ENCODE measurements around the gene TP63. TPM values are rescaled to one million over a fixed set of nuclear protein-coding genes. Genes with fewer than 3 reads are reported as not detected.
"Not testable (repeated sequence)": the region's sequence is repeated elsewhere in the genome, so short reads cannot be mapped to it uniquely, and the experiment has no call there.

TP63 gene
- total RNA-seq, 1 donor from 2014 or later: 0.83 TPM

DNA sequence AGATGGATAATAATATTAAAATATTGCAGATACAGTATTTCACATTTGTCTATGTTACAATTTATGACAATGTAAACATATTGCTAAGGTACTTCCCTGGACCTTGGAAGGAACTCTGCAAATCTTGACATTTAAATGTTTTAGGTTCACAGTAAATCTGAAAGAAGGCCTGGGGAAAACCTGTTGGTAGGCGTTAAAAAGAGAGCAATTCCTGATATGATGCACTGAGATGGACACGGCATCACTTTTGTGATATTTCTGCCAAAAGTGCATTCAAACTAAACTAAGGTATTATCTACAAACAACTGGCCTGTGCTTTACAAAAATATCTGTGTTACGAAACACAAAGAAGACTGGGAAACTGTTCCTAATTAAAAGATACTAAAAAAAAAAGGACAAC is 6.1 kb upstream of the TP63 start:
- intact Hi-C loops (cut with micrococcal nuclease): no loop called here

DNA sequence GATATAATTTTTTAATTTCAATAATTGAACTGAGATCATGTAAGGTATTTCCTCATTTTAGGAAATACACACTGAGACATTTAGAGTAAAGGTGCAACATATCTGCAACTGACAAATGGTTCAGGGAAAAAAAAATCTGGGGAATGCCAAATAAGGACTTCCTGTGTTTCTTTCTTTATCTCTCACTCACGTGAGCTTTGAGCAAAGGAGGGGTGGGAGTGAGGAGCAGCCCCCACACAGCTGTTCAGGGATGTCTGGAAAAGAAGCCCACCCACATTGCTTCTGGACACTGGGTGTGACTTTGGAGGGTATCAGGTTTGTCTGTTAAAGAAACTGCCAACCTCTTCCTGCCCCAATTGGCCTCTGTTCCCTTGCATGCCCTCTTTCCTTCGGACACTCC is 5.6 kb upstream of the TP63 start:
- intact Hi-C loops (cut with micrococcal nuclease): no loop called here

DNA sequence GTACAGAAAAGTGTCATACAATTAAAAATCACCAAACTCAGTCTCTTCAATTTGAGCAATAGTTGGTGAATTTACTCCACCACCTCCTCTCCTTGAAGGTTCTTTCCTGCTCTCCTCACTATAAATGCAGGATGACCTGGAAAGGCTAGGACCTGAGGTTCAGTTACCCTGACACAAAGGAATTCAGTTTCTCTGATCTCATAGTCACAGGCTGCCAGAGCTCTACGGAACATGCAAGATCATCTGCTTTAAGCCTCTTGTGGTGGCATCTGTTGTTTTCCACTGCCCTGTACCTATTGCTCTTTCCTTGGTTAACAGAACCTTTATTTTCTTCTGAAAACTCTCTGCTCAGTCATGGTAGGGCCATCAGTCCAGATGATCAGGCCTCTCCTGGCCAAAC is 4.9 kb upstream of the TP63 start:
- intact Hi-C loops (cut with micrococcal nuclease): no loop called here

DNA sequence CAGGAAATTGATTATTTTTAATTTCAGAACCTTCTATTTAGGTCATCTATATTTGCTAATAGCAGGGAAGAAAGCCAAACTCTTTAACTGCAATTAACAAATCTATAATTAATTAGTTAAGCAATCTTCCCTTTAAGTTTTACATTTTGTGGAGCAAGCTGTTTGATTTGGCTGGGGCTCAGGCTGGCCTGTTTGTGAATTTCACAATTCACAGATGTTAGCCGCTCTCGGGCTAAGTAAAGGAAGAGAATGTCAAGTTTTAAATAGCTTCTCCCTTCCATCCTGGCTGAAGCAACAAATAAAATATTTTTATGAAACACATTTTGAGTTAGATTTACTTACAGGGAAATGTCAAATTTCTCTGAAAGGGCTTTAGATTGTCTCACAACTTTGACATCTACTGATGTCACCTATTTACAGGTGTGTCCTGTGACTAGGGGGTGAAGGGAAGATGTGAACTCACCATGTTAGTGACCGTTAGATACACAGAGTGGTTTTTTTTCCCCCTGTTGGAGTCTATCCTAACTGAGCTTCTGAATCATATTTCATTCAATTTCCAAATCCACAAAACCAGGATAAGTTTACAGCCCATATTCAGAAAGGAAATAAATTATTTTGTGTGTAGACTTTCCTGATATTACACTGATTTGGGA is 1.3 kb upstream of the TP63 start:
- intact Hi-C loops (cut with micrococcal nuclease): loop anchor here (2.0 to 5.0 kb wide), 3 partner anchors 65 to 358 kb away; no protein-coding TSS in a partner anchor

DNA sequence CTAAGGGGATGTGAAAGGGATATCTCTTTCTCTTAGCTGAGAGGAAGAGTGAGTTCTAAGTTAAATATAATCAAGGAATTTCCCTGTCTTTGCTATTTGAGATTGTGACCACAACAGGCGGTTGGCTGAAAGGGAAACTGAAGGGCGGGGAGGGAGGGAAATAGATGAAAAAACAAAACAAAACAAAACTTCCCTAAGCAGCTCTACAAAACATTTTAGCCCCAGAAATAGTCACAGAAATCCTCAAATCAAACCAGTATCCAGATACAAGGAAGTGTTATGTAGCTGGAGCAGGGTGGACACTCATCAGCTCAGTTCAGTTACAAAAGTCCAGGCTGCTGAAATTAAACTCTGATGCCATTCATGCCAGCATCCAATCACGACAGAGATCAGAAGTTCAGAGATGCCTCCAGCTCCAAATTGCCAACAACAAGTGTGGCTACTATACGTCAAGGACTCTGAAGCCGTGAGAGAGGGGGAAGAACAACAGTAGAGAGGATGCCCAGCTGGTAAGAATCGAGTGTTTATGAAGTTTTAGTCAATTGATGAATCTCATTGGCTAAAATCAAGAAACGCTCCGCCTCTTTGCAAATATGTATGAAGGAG is 319 bp upstream of the TP63 start:
- intact Hi-C loops (cut with micrococcal nuclease): loop anchor here (2.0 to 5.0 kb wide), 3 partner anchors 66 to 359 kb away; no protein-coding TSS in a partner anchor

DNA sequence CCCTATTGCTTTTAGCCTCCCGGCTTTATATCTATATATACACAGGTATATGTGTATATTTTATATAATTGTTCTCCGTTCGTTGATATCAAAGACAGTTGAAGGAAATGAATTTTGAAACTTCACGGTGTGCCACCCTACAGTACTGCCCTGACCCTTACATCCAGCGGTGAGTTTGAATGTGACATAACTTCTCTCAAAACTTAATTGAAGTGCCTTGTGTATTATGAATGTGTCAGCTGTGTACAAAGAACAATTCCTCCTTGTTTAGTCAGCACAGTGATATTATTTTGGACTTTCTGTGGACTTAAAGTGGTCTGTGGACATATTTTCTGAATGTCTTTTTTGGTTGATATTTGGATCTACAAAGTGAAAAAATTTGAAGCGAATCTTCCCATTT is 220 bp downstream of the TP63 start:
- intact Hi-C loops (cut with micrococcal nuclease): loop anchor here (2.0 to 5.0 kb wide), 3 partner anchors 67 to 359 kb away; no protein-coding TSS in a partner anchor

DNA sequence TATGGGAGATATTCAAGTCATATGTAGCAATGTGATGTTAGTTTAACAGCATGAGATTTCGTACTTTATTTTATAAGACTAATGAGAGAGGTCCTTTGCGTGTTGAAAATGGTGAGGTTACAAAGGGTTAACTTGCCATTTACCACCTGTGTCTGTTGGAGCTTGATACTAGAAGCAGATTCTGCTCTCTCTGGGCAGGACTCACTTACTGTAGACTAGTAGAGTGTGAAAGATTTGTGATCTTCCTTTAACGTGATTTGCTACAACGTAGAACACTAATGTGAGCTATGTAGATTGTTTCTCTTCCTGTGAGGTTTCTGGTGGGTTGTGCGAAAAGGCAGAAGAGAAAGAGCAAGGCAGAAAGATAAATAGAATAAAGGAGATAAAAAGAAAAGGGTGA is 1.1 kb downstream of the TP63 start:
- intact Hi-C loops (cut with micrococcal nuclease): loop anchor here (5.0 kb wide), 2 partner anchors 315 to 360 kb away; no protein-coding TSS in a partner anchor

DNA sequence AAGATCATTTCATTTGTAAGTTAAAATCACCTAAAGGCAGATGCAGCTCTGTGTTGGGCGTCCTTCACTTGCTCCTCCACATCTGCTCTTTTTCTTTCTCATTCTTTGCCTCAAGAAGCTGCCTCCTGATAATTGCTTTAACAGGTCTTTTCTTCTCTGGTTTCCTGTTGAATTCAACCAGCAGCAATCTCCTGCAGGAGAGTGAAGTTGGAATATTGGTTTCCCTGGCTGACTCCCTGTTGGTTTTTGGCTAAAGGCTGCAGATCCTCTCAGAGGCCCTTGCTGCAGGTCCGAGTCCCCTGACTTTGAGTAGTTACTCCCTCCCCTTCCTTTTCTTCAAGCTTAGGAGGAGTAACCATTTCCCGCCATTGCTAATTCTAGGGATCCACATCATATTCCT is 4.2 kb downstream of the TP63 start:
- intact Hi-C loops (cut with micrococcal nuclease): no loop called here

DNA sequence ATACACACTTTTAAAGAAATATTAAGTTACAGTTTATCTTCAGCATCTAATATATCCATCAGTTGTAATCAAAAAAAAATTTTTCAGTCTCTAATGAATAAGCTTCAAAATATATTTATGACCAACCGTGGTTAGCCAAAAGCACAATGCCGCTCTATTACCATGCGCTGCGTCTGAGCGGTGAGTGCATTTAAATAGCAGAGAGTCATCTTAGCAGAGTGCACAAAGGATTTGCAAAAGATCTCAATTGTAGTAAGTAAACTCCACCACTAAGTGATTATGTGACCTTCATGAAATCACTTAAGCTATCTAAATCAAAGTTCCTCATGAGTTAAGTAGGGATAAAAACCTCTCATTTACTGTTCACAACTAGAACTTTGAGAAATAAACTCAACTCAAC is 4.9 kb downstream of the TP63 start:
- intact Hi-C loops (cut with micrococcal nuclease): no loop called here

DNA sequence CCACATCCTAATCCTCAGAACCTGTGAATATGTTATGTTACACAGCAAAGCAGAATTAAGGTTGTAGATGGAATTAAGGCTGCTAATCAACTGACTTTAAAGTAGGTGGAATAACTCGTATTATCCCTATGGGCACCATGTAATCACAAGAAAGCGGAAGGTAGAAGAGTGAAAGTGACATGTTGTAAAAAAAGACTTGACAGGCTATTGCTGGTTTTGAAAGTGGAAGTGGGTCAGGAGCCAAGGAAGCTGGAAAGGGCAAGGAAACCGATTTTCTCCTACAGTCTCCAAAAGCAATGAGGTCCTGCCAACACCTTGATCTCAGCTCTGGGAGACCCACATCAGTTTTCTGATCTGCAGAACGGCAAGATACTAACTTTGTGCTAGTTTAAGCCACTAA is 6.6 kb downstream of the TP63 start:
- intact Hi-C loops (cut with micrococcal nuclease): no loop called here

DNA sequence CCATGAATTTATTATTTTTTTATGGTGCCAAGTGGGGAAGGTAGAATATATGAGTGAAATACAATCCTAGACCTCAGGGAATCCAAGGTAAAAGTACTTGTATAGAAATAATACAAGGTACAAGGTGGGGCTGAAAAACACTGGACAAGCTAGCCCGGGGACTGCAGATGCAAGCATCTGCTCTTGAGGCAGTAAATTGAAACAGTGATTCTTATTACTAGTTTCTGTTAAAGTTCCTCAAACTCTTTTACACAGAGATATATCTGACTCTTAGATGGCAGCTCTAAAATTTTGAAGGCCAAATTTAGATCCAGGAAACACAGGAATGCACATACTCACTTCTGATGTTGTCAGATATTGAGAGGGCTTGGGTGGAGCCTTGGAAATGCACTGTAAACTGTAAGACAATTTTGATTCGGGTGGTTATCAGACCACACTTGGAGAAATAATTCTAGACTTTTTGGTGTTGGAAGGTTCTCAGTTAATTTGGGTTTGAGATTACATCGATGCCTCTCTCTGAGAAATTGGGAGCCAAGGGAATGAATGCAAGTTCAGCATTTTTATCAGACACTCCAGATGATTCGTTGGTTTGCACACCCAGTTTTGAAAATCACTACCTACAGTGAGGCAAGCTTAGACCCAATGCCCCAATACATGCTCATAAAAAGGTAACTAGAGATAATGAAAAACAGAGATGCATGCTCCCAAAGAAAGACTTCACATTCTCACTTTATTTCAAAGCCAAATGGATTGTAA is 7.3 kb downstream of the TP63 start:
- intact Hi-C loops (cut with micrococcal nuclease): no loop called here

DNA sequence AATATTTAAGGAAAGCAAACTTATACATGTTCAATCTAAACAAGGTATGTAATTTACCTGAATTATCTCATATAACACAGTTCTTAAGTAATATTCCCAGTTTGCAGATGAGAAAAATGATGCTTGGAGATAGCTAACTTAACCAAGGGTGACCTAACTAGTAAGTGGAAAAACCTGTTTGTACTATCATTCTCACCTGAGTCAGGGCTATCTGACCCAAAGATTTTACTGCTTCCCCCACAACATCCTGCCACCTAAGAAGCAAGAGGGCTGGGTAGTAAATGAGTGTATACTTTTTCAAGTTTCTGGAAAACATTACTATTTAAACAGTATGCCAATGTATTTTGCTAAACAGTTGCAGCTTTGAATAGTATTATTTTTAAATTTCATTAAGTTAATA is 10.6 kb downstream of the TP63 start:
- intact Hi-C loops (cut with micrococcal nuclease): no loop called here

DNA sequence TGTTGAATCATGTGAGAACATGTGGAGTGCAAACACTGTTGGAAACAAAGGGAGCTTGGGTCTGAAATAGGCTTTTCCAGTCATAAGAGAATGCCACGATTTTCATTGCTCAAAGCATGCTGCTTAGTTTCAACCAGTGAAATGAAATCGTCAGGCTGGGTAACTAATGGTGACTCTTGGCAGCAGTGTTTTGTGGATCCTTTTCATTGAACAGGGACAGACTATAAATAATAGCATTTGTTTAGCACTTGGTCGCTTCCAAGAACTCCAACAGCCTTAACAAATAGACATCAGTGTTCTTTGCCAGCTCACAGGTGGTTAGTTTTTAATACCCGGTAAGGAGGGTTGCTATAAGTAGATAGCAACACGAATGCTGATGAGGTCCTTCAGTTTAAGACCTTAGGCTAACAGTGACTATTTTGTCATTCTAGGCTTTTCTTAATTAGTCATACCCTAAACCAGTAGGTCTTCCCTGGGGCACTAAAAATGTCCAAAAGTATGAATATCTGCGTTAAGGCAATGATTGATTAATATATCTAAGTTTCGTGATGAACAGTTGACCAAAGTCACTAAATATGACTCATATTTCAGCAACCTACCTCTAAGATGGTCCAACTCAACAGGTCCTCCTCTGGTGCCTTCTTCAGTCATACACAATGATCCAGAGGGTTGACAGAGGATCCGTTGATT is 15.8 kb downstream of the TP63 start:
- intact Hi-C loops (cut with micrococcal nuclease): no loop called here

DNA sequence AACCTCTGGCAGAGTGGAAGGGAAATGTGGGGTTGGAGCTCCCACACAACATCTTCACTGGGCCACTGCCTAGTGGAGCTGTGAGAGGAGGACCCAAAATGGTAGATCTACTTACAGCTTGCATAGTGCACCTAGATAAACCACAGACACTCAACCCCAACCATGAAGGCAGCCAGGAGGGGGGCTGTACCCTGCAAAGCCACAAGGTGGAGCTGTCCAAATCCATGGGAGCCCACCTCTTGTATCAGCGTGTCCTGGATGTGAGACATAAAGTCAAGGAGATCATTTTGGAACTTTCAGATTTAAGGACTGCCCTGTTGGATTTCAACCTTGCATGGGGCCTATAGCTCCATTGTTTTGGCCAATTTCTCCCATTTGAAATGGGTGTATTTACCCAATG is 20.9 kb downstream of the TP63 start:
- intact Hi-C loops (cut with micrococcal nuclease): no loop called here

DNA sequence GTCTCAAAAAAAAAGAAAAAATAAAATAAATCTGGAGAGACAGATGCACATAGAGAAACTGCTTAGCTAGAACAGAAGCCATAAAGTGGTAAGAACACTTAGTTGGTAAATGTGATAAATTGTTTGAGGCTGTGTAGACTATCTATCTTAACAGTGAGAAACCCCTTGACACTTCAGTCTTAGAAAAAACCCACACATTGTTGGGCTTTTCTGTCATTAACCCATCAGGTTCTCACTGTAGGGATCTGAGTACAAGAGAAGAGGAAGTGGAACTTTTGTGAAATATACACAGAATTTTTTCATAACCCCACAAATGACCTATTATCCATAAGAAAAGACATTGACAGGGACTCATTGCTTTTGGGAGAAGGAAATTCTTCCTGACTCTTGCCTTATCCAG is 24.4 kb downstream of the TP63 start:
- intact Hi-C loops (cut with micrococcal nuclease): no loop called here

DNA sequence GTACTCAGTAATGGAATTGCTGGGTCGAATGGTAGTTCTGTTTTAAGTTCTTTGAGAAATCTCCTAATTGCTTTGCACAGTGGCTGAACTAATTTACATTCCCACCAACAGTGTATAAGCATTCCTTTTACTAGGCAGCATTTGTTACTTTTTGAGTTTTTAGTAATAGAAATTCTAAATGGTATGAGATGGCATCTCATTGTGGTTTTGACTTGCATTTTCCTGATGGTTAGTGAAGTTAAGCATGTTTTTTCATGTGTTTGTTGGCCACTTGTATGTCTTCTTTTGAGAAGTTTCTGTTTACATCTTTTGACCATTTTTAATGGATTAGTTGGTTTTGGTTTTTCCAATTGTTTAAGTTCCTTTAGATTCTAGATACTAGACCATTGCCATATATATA is 28.4 kb downstream of the TP63 start:
- intact Hi-C loops (cut with micrococcal nuclease): no loop called here

DNA sequence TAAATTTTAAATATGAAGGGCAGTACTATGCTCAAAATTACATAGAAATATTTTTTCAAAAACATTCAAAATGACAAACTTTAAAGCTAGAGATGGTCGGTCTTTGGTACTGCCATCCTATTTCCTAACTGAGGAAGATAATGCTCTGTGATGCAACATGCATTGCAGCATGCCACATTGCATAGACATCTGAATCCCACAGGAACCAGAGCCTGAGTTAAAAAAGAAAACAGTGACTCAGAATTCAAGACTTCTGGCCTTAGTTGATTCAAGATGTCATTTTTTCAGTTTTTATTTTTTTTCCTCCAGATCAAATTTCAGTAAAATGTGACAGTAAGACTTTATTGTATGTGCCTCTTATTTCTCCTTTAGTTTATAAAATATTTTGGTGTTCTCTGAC is 33.1 kb downstream of the TP63 start:
- intact Hi-C loops (cut with micrococcal nuclease): no loop called here

DNA sequence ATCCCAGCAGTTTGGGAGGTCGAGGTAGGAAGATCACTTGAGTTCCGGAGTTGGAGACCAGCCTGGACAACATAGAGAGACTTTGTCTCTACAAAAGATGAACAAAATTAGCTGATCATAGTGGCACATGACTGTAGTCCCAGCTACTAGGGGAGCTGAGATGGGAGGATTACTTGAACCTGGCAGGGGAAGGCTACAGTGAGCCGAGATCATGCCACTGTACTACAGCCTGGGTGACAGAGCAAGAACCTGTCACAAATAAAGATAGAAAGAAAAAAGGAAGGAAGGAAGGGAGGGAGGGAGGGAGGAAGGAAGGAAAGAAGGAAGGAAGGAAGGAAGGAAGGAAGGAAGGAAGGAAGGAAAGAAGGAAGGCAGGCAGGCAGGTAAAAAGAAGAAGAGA is 41.2 kb downstream of the TP63 start:
- intact Hi-C loops (cut with micrococcal nuclease): not testable (repeated sequence)

DNA sequence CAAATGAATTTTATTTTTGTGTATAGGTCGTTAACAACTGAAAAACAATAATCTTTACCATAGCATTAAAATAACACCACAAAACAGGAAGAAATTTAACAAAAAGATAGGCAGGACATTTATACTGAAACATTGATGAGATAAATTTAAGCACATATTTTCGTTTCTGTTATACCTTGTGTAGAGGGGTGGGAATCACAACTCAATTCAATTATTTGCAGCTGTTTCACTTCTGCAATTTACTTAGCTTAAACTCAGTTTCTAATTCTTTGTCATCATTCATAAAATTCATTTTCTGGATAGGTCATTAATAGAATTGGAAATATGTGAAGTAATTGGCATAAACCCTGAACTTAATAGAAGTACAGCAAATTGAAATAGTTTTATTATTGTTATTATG is 42.3 kb downstream of the TP63 start:
- intact Hi-C loops (cut with micrococcal nuclease): no loop called here

DNA sequence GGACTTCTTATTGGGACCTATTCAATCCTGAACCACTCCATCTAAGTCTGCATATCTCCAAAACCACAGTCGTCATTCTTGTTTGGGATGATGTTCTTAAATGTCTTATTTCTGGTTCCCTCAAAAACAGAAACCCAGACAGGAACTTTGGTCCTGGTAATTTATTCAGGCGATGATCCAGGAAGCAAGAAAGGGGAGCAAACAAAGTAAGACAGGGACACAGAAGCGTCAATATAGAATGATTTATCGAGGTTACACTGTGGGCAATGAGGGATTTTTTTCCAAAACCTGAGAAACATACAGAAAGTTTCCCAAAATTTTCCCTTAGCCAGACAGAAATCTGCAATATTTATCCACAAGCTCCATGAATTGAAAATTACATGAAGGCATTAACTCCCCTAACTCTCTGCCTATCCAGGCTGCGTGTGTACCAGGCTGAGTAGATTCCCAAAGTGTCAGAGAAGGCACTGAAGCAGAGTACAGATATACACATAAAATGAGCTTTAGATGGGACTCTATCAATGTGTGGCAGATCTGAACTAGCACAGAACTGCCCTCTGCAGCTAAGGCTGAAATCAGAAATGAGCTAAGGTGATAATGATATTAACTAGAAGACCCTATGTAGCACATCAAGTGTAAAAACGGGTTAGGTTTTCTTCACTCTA is 43.2 kb downstream of the TP63 start:
- intact Hi-C loops (cut with micrococcal nuclease): no loop called here

DNA sequence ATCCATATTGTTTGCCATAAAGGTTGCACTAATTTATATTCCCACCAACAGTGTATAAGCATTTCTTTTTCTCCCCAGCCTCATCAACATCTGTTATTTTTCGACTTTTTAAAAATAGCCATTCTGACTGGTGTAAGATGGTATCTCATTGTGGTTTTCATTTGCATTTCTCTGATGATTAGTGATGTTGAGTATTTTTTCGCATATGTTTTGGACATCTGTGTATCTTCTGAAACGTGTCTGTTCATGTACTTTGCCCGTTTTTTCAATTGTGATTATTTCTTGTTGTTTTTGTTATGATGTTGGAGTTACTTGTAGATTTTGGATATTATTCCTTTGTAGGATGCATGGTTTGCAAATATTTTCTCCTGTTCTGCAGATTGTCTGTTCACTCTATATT is 46.5 kb downstream of the TP63 start:
- intact Hi-C loops (cut with micrococcal nuclease): no loop called here
